Transverse colon (tissue), 4 donors: Measurements from ENCODE around the gene OR5P2. TPM values are rescaled to one million over a fixed set of nuclear protein-coding genes. Genes with fewer than 3 reads are reported as not detected.

Source experiments
- DNase-seq: peaks from one replicate; pipeline ENCODE4 v3.0.0-alpha.2; 2019
- H3K27ac ChIP-seq, 4 donors: fragments of 200-600 bp; sonication (generic); 2 replicates each; pipeline ENCODE4 v1.5.1; 2016 to 2018; ENCODE audit warnings: inconsistent platforms in 4 of 4
- H3K27me3 ChIP-seq: fragments of 200-600 bp; sonication (generic); 2 replicates; pipeline ENCODE4 v1.5.1; 2017; ENCODE audit warnings: inconsistent platforms
- H3K36me3 ChIP-seq, 4 donors: fragments of 200-600 bp; sonication (generic); 2 replicates each; pipeline ENCODE4 v1.5.1; 2017 to 2019; ENCODE audit warnings: inconsistent platforms in 4 of 4
- H3K4me1 ChIP-seq, 4 donors: fragments of 200-600 bp; sonication (generic); 2 replicates each; pipeline ENCODE4 v1.5.1; 2017 to 2020; ENCODE audit warnings: inconsistent platforms in 4 of 4
- H3K4me3 ChIP-seq, 4 donors: fragments of 200-600 bp; sonication (generic); 1 replicate in 1 of 4; 2 replicates in 3 of 4; pipeline versions ENCODE4 v1.5.1 to v1.6.1; 2017 to 2019; ENCODE audit warnings: inconsistent platforms in 4 of 4
- H3K9me3 ChIP-seq, 2 donors: fragments of 200-600 bp; sonication (generic); 2 replicates each; pipeline ENCODE4 v1.5.1; 2017 to 2019; ENCODE audit warnings: inconsistent platforms in 2 of 2
- EP300 ChIP-seq: sonication (generic); formaldehyde crosslinking; IDR thresholded peaks from one replicate; pipeline ENCODE4 v1.6.1; 2017; ENCODE audit warnings: antibody characterized with exemption, low read depth
- POLR2A ChIP-seq: fragments of 450-650 bp; IDR thresholded peaks from one replicate; pipeline ENCODE4 v1.6.1; 2016; ENCODE audit warnings: antibody characterized with exemption, mild to moderate bottlenecking, moderate library complexity
- POLR2AphosphoS5 ChIP-seq, 3 donors: sonication (generic); formaldehyde crosslinking; IDR thresholded peaks; one replicate each; pipeline ENCODE4 v1.6.1; 2016; ENCODE audit warnings: antibody characterized with exemption in 3 of 3
- WGBS, 2 donors: methylation state at CpG; one replicate each; pipeline ENCODE4 v1.1.5; 2018; ENCODE audit warnings: low coverage in 1 of 2; 5-methylcytosine and 5-hydroxymethylcytosine counted together
- in situ Hi-C, 4 donors: fragments of 200-750 bp; cut with MboI; loops; one replicate each; pipeline versions ENCODE4 v1.15.0 to v1.15.1; 2017; ENCODE audit warnings: low sequenced_read_pairs in 3 of 4, low pct_ligation_motif_present in 1 of 4, low pct_unique_long_range_greater_than_20kb in 1 of 4
- intact Hi-C: fragments of 100-400 bp; cut with DNase I; formaldehyde crosslinking; loops from one replicate; pipeline ENCODE4 v1.15.1; 2023; ENCODE audit warnings: low total_unique reads
- total RNA-seq, 4 donors: library from RNA; depleted of rRNA; stranded (reverse); fragments of >200 nt; gene quantifications; one replicate each; pipeline ENCODE4 v1.1.0, GENCODE V29; 2016
- TF ChIP-seq, protein P1 (sequence below), 5 experiments: fragments of 200-600 bp in 3 of 5; fragments of 450-650 bp in 2 of 5; sonication (generic) in 3 of 5; IDR thresholded peaks; 1 replicate in 2 of 5; 2 replicates in 3 of 5; pipeline ENCODE4 v1.5.1; 2016 to 2017; ENCODE audit warnings: antibody characterized with exemption in 5 of 5, inconsistent platforms in 3 of 5, mild to moderate bottlenecking in 2 of 5, moderate library complexity in 1 of 5

Gene OR5P2, protein sequence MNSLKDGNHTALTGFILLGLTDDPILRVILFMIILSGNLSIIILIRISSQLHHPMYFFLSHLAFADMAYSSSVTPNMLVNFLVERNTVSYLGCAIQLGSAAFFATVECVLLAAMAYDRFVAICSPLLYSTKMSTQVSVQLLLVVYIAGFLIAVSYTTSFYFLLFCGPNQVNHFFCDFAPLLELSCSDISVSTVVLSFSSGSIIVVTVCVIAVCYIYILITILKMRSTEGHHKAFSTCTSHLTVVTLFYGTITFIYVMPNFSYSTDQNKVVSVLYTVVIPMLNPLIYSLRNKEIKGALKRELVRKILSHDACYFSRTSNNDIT
- not detected for total RNA-seq

DNA sequence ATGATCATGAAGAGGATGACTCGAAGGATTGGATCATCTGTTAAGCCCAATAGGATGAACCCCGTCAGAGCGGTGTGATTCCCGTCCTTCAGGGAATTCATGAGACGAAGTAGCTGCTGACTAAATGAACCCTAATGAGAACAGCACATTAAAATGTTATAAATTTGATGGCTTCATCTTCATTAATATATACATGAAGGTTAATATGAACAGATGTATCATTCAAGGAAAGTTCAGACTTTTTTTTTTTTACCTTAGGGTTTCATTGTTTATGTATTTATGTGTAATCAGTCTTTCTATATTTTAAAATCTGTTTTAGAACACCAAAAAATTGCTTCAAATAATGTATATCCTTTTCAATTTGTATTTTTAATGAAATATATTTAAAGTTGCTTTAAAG is at the start of gene OR5P2:
TSS of gene OR5P2 (minus strand) at position 101 of the 400 bp plus-strand sequence. CDS start at position 101, 0 bp downstream.
- H3K27ac ChIP-seq: no peak within 1 kb of the TSS
- no peaks in the 10 kb centered on the region for H3K9me3 ChIP-seq
- in situ Hi-C loops (no loop called here), intact Hi-C loops (no loop called here)
- 81 to 89% methylated on average over 2 to 5 of the region's 5 CpGs for whole genome bisulfite sequencing, 2 donors
- no peak within 1 kb of the TSS for H3K4me3 ChIP-seq
- H3K4me1 ChIP-seq: no peaks in the 10 kb centered on the region
- TF ChIP-seq POLR2AphosphoS5 (IDR thresholded peaks at IDR 0.05) (no peak), POLR2A (no peak), EP300 (no peak)
- TF ChIP-seq, protein P1, sequence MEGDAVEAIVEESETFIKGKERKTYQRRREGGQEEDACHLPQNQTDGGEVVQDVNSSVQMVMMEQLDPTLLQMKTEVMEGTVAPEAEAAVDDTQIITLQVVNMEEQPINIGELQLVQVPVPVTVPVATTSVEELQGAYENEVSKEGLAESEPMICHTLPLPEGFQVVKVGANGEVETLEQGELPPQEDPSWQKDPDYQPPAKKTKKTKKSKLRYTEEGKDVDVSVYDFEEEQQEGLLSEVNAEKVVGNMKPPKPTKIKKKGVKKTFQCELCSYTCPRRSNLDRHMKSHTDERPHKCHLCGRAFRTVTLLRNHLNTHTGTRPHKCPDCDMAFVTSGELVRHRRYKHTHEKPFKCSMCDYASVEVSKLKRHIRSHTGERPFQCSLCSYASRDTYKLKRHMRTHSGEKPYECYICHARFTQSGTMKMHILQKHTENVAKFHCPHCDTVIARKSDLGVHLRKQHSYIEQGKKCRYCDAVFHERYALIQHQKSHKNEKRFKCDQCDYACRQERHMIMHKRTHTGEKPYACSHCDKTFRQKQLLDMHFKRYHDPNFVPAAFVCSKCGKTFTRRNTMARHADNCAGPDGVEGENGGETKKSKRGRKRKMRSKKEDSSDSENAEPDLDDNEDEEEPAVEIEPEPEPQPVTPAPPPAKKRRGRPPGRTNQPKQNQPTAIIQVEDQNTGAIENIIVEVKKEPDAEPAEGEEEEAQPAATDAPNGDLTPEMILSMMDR (IDR thresholded peaks at IDR 0.05): no peak
- no peak for DNase-seq
- H3K27me3 ChIP-seq: no peaks in the 10 kb centered on the region
- H3K36me3 ChIP-seq: no peaks in the 10 kb centered on the region

- Histone ChIP-seq H3K36me3 (no peaks in the 10 kb centered on the region), H3K9me3 (no peaks in the 10 kb centered on the region), H3K27me3 (no peaks in the 10 kb centered on the region), H3K27ac (no peak overlapping the region), H3K4me1 (no peaks in the 10 kb centered on the region), H3K4me3 (no peak overlapping the region)
- DNase-seq: no peak
- intact Hi-C loops (no loop called here), in situ Hi-C loops (no loop called here)
- WGBS, 2 donors: 68 to 80% methylated on average over 3 of the region's 3 CpGs
- TF ChIP-seq EP300 (no peak), POLR2AphosphoS5 (IDR thresholded peaks at IDR 0.05) (no peak), POLR2A (no peak)
- TF ChIP-seq, protein P1 (IDR thresholded peaks at IDR 0.05): no peak
Observed at GRCh38 chr11:7846003-7846402, 49.3 kb upstream of the OR5P2 start.

DNA sequence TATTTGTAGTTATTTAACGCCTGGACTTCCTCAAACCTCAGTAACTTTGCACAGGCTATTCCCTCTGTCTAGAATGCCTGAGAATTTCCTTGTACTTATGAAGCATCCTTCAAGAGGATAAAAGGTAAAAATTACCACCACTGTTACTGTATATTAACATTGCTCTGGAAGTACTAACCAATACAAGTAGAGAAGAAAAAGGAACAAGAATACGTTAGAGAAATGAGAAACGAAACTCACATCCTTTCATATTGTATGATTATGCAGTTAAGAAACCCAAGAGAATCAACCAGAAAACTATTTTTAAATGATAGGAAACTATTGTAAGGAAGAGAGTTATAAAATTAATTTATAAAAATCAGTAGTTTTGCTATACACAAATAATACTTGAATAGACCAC is 48.2 kb upstream of the OR5P2 start:
- no peak for DNase-seq
- no peaks in the 10 kb centered on the region for H3K27me3 ChIP-seq
- intact Hi-C loops (no loop called here), in situ Hi-C loops (no loop called here)
- H3K27ac ChIP-seq: no peak overlapping the region
- TF ChIP-seq POLR2AphosphoS5 (IDR thresholded peaks at IDR 0.05): no peak
- TF ChIP-seq EP300: no peak
- TF ChIP-seq POLR2A: no peak
- TF ChIP-seq, protein P1 (IDR thresholded peaks at IDR 0.05): no peak
- WGBS, 2 donors: 37 to 40% methylated on average over 3 of the region's 3 CpGs
- no peaks in the 10 kb centered on the region for H3K36me3 ChIP-seq
- H3K4me3 ChIP-seq: no peak overlapping the region
- no peaks in the 10 kb centered on the region for H3K9me3 ChIP-seq
- H3K4me1 ChIP-seq: no peaks in the 10 kb centered on the region

GRCh38 chr11:7844521-7844920 is 47.8 kb upstream of the OR5P2 start:
- Histone ChIP-seq H3K4me1 (no peaks in the 10 kb centered on the region), H3K27ac (no peak overlapping the region), H3K27me3 (no peaks in the 10 kb centered on the region), H3K9me3 (no peaks in the 10 kb centered on the region), H3K36me3 (no peaks in the 10 kb centered on the region), H3K4me3 (no peak overlapping the region)
- WGBS, 2 donors: 44 to 61% methylated on average over 1 of the region's 1 CpG
- no peak for TF ChIP-seq EP300
- no peak for TF ChIP-seq POLR2A
- TF ChIP-seq POLR2AphosphoS5 (IDR thresholded peaks at IDR 0.05): no peak
- TF ChIP-seq, protein P1 (IDR thresholded peaks at IDR 0.05): no peak
- in situ Hi-C loops: no loop called here
- DNase-seq: no peak
- intact Hi-C loops: no loop called here
